ENCODE data around the gene CEP68. TPM values are rescaled to one million over a fixed set of nuclear protein-coding genes. Genes with fewer than 3 reads are reported as not detected.
A peak's percentile ranks its signal among the peaks of the same experiment; 100 is the strongest.

The CEP68 gene
- total RNA-seq, 2 experiments from 2014 or later = 4.9 to 6.0 TPM

- H3K4me3 Mint-ChIP-seq = no peak overlapping the region
- H3K27me3 Mint-ChIP-seq = no peaks in the 10 kb centered on the region
- ChIA-PET CTCF (interaction anchor here (0.6 to 4.1 kb wide), 7 partner anchors 9 to 523 kb away, joined by 3 to 15 read pairs (median 3); partner anchors contain the start of gene CEP68), POLR2A (interaction anchor here (0.9 kb wide), 1 partner anchor 9 kb away, joined by 3 read pairs; the partner anchor contains the start of gene CEP68)
- peaks cover 9% of the 10 kb centered on the region for H3K9me3 Mint-ChIP-seq (ENCODE audit: low read depth)
- intact Hi-C loops (cut with DNase I, micrococcal nuclease) = no loop called here
- no peaks in the 10 kb centered on the region for H3K4me1 Mint-ChIP-seq
- H3K27ac Mint-ChIP-seq = no peak overlapping the region
- ATAC-seq (no peak), DNase-seq (no peak)
- peaks cover 16% of the 10 kb centered on the region for H3K36me3 Mint-ChIP-seq (ENCODE audit: low read depth)
Measured at GRCh38 chr2:65046633-65047407, 9.4 kb upstream of the CEP68 start.

- intact Hi-C loops (cut with DNase I, micrococcal nuclease) = no loop called here
- Mint-ChIP-seq H3K36me3 (ENCODE audit: low read depth) (peaks cover 9% of the 10 kb centered on the region), H3K4me1 (peaks cover 14% of the 10 kb centered on the region), H3K9me3 (ENCODE audit: low read depth) (peaks cover 5% of the 10 kb centered on the region), H3K27me3 (no peaks in the 10 kb centered on the region), H3K4me3 (no peak overlapping the region), H3K27ac (no peak overlapping the region)
- ATAC-seq = peak; percentile 60
- DNase-seq = peak; percentile 38
- ChIA-PET POLR2A (interaction anchor here (0.7 kb wide), 1 partner anchor 158 kb away, joined by 4 read pairs; no protein-coding TSS in a partner anchor), CTCF (interaction anchor here (0.7 to 1.0 kb wide), 3 partner anchors 41 to 131 kb away, joined by 3 read pairs; no protein-coding TSS in a partner anchor)
Measured at GRCh38 chr2:65049010-65049639, 7.1 kb upstream of the CEP68 start.

- intact Hi-C loops (cut with DNase I, micrococcal nuclease) = no loop called here
- CTCF ChIA-PET = no interaction called here
Measured at GRCh38 chr2:65050931-65051330, 5.3 kb upstream of the CEP68 start.

GRCh38 chr2:65053199-65053598 is 3.0 kb upstream of the CEP68 start:
- ChIA-PET CTCF (interaction anchor here (0.9 to 1.4 kb wide), 3 partner anchors 21 to 134 kb away, joined by 3 to 8 read pairs (median 7); partner anchors contain the start of gene SLC1A4), POLR2A (interaction anchor here (2.9 kb wide), 1 partner anchor 77 kb away, joined by 10 read pairs; the partner anchor contains the start of gene RAB1A)
- Mint-ChIP-seq H3K4me3 (no peak overlapping the region), H3K4me1 (peaks cover 42% of the 10 kb centered on the region), H3K27ac (peak overlapping the region; percentile 28), H3K9me3 (ENCODE audit: low read depth) (no peaks in the 10 kb centered on the region), H3K36me3 (ENCODE audit: low read depth) (no peaks in the 10 kb centered on the region), H3K27me3 (no peaks in the 10 kb centered on the region)
- intact Hi-C loops (cut with DNase I, micrococcal nuclease) = no loop called here
- ATAC-seq = no peak
- peak; percentile 39 for DNase-seq

More at GRCh38 chr2:65050931-65051330, 5.3 kb upstream of the CEP68 start:
- Mint-ChIP-seq H3K4me3 (no peak overlapping the region), H3K27me3 (no peaks in the 10 kb centered on the region), H3K4me1 (peaks cover 28% of the 10 kb centered on the region), H3K9me3 (ENCODE audit: low read depth) (no peaks in the 10 kb centered on the region), H3K36me3 (ENCODE audit: low read depth) (peaks cover under 1% of the 10 kb centered on the region), H3K27ac (no peak overlapping the region)
- POLR2A ChIA-PET = no interaction called here
- no peak for DNase-seq
- no peak for ATAC-seq

GRCh38 chr2:65054749-65055421 is 1.3 kb upstream of the CEP68 start:
- Mint-ChIP-seq H3K4me3 (peak overlapping the region; percentile 93), H3K36me3 (ENCODE audit: low read depth) (no peaks in the 10 kb centered on the region), H3K4me1 (peaks cover 52% of the 10 kb centered on the region), H3K27me3 (no peaks in the 10 kb centered on the region), H3K9me3 (ENCODE audit: low read depth) (no peaks in the 10 kb centered on the region), H3K27ac (no peak overlapping the region)
- CTCF ChIA-PET = interaction anchor here (0.8 to 2.9 kb wide), 11 partner anchors 10 to 531 kb away, joined by 3 to 33 read pairs (median 5); partner anchors contain the start of genes ACTR2 and AFTPH
- no peak for ATAC-seq
- intact Hi-C loops (cut with DNase I, micrococcal nuclease) = loop anchor here (5.0 kb wide), 2 partner anchors 377 to 403 kb away; partner anchors contain the start of genes SERTAD2 (in 1 of the 2) and SPRED2 (in 1 of the 2)
- no peak for DNase-seq
- POLR2A ChIA-PET = interaction anchor here (0.6 to 2.9 kb wide), 7 partner anchors 10 to 530 kb away, joined by 3 to 10 read pairs (median 3); partner anchors contain the start of genes ACTR2 and RAB1A

GRCh38 chr2:65055422-65056214 is 598 bp upstream of the CEP68 start:
- Mint-ChIP-seq H3K4me3 (peak overlapping the region; percentile 93), H3K27me3 (no peaks in the 10 kb centered on the region)
- intact Hi-C loops (cut with DNase I, micrococcal nuclease) = loop anchor here (1.0 to 5.0 kb wide), 14 partner anchors 66 to 1467 kb away; partner anchors contain the start of genes ACTR2 (in 2 of the 2), RAB1A (in 2 of the 2), SLC1A4 (in 2 of the 2) and AFTPH (in 1 of the 2)

GRCh38 chr2:65057054-65057375 is 799 bp downstream of the CEP68 start:
- Mint-ChIP-seq H3K36me3 (ENCODE audit: low read depth) (no peaks in the 10 kb centered on the region), H3K27ac (peak overlapping the region; percentile 84), H3K4me3 (peak overlapping the region; percentile 93), H3K4me1 (peaks cover 59% of the 10 kb centered on the region), H3K27me3 (no peaks in the 10 kb centered on the region), H3K9me3 (ENCODE audit: low read depth) (no peaks in the 10 kb centered on the region)
- DNase-seq (no peak), ATAC-seq (no peak)
- ChIA-PET CTCF (interaction anchor here (0.7 to 4.0 kb wide), 10 partner anchors 8 to 1214 kb away, joined by 3 to 33 read pairs (median 4); partner anchors contain the start of gene AFTPH), POLR2A (interaction anchor here (0.6 to 2.3 kb wide), 3 partner anchors 70 to 91 kb away, joined by 3 to 7 read pairs (median 6); partner anchors contain the start of gene RAB1A)
- intact Hi-C loops (cut with DNase I, micrococcal nuclease) = loop anchor here (1.0 to 5.0 kb wide), 8 partner anchors 75 to 1216 kb away; partner anchors contain the start of genes ACTR2 (in 1 of the 2), AFTPH (in 1 of the 2), SERTAD2 (in 1 of the 2) and SPRED2 (in 1 of the 2)

More at GRCh38 chr2:65055422-65056214, 598 bp upstream of the CEP68 start:
- CTCF ChIA-PET = interaction anchor here (0.6 to 2.9 kb wide), 18 partner anchors 9 to 1397 kb away, joined by 3 to 33 read pairs (median 4); partner anchors contain the start of genes ACTR2 and AFTPH
- Mint-ChIP-seq H3K27ac (peak overlapping the region; percentile 68), H3K9me3 (ENCODE audit: low read depth) (no peaks in the 10 kb centered on the region), H3K4me1 (peaks cover 52% of the 10 kb centered on the region), H3K36me3 (ENCODE audit: low read depth) (no peaks in the 10 kb centered on the region)
- ATAC-seq = peak; percentile 33
- POLR2A ChIA-PET = interaction anchor here (0.6 to 2.9 kb wide), 10 partner anchors 8 to 532 kb away, joined by 3 to 10 read pairs (median 3); partner anchors contain the start of genes ACTR2, RAB1A and SLC1A4
- DNase-seq = peak; percentile 77

- no peaks in the 10 kb centered on the region for H3K27me3 Mint-ChIP-seq
- ChIA-PET POLR2A (interaction anchor here (0.6 to 2.3 kb wide), 3 partner anchors 69 to 91 kb away, joined by 3 to 7 read pairs (median 6); partner anchors contain the start of gene RAB1A), CTCF (interaction anchor here (0.6 to 4.0 kb wide), 10 partner anchors 14 to 1214 kb away, joined by 3 to 18 read pairs (median 4); partner anchors contain the start of gene AFTPH)
- peak overlapping the region; percentile 93 for H3K4me3 Mint-ChIP-seq
- intact Hi-C loops (cut with DNase I, micrococcal nuclease) = loop anchor here (1.0 to 5.0 kb wide), 8 partner anchors 75 to 1217 kb away; partner anchors contain the start of genes ACTR2 (in 1 of the 2), AFTPH (in 1 of the 2), SERTAD2 (in 1 of the 2) and SPRED2 (in 1 of the 2)
- no peaks in the 10 kb centered on the region for H3K36me3 Mint-ChIP-seq (ENCODE audit: low read depth)
- peaks cover 58% of the 10 kb centered on the region for H3K4me1 Mint-ChIP-seq
- H3K27ac Mint-ChIP-seq = peak overlapping the region; percentile 84
- no peaks in the 10 kb centered on the region for H3K9me3 Mint-ChIP-seq (ENCODE audit: low read depth)
- DNase-seq (peak; percentile 72), ATAC-seq (peak; percentile 64)
Measured at GRCh38 chr2:65057391-65058052, 1.3 kb downstream of the CEP68 start.

GRCh38 chr2:65059071-65059470 is 2.9 kb downstream of the CEP68 start:
- Mint-ChIP-seq H3K27me3 (no peaks in the 10 kb centered on the region), H3K27ac (no peak overlapping the region), H3K4me3 (no peak overlapping the region), H3K9me3 (ENCODE audit: low read depth) (no peaks in the 10 kb centered on the region), H3K4me1 (peaks cover 49% of the 10 kb centered on the region), H3K36me3 (ENCODE audit: low read depth) (no peaks in the 10 kb centered on the region)
- intact Hi-C loops (cut with DNase I, micrococcal nuclease) = loop anchor here (5.0 kb wide), 2 partner anchors 373 to 407 kb away; partner anchors contain the start of genes SERTAD2 (in 1 of the 2) and SPRED2 (in 1 of the 2)
- no peak for DNase-seq
- CTCF ChIA-PET = interaction anchor here (0.6 to 4.0 kb wide), 8 partner anchors 9 to 379 kb away, joined by 3 to 18 read pairs (median 3); no protein-coding TSS in a partner anchor
- POLR2A ChIA-PET = interaction anchor here (0.7 kb wide), 1 partner anchor 365 kb away, joined by 3 read pairs; no protein-coding TSS in a partner anchor
- no peak for ATAC-seq
